Trophoblast cell (in vitro differentiated cells and primary cell): ENCODE results near the gene RSRP1. TPM values are rescaled to one million over a fixed set of nuclear protein-coding genes. Genes with fewer than 3 reads are reported as not detected.
"Not testable (repeated sequence)": the region's sequence is repeated elsewhere in the genome, so short reads cannot be mapped to it uniquely, and the experiment has no call there.

Source experiments
- DNase-seq, 2 donors: peaks; one replicate each; pipeline ENCODE4 v3.0.0-alpha.2; 2016
- H2AFZ ChIP-seq: 2 replicates; pipeline ENCODE4 v1.6.1; 2013; ENCODE audit warnings: low read length, moderate library complexity, mild to moderate bottlenecking; ENCODE audit not compliant: insufficient read depth, poor library complexity
- H2AK5ac ChIP-seq: 2 replicates; pipeline ENCODE4 v1.6.1; 2013; ENCODE audit warnings: mild to moderate bottlenecking, low read length
- H2BK120ac ChIP-seq: 2 replicates; pipeline ENCODE4 v1.6.1; 2013; ENCODE audit warnings: low read length, mild to moderate bottlenecking, moderate library complexity; ENCODE audit not compliant: insufficient read depth, poor library complexity
- H2BK12ac ChIP-seq: 2 replicates; pipeline ENCODE4 v1.6.1; 2013; ENCODE audit warnings: mild to moderate bottlenecking, low read length, moderate library complexity
- H2BK5ac ChIP-seq: 2 replicates; pipeline ENCODE4 v1.6.1; 2013; ENCODE audit warnings: low read length, low read depth, moderate library complexity, mild to moderate bottlenecking; ENCODE audit not compliant: poor library complexity
- H3K14ac ChIP-seq: 2 replicates; pipeline ENCODE4 v1.6.1; 2013; ENCODE audit warnings: mild to moderate bottlenecking, low read length
- H3K18ac ChIP-seq: 2 replicates; pipeline ENCODE4 v1.6.1; 2013; ENCODE audit warnings: mild to moderate bottlenecking, low read length
- H3K23ac ChIP-seq: 2 replicates; pipeline ENCODE4 v1.6.1; 2013; ENCODE audit warnings: low read length
- H3K27ac ChIP-seq: 2 replicates; pipeline ENCODE4 v1.5.1; 2013; ENCODE audit warnings: low read depth, mild to moderate bottlenecking, inconsistent platforms, low read length, moderate library complexity
- H3K27me3 ChIP-seq: 2 replicates; pipeline ENCODE4 v1.6.1; 2013; ENCODE audit warnings: inconsistent platforms, mild to moderate bottlenecking, low read length, moderate library complexity; ENCODE audit not compliant: insufficient read depth
- H3K36me3 ChIP-seq, 2 experiments: 1 replicate in 1 of 2; 2 replicates in 1 of 2; pipeline ENCODE4 v1.6.1; 2013; ENCODE audit warnings: low read length in 2 of 2, mild to moderate bottlenecking in 2 of 2, moderate library complexity in 1 of 2; ENCODE audit not compliant: insufficient read depth in 2 of 2, control insufficient read depth in 1 of 2
- H3K4ac ChIP-seq: 2 replicates; pipeline ENCODE4 v1.6.1; 2013; ENCODE audit warnings: low read depth, mild to moderate bottlenecking, low read length, moderate library complexity
- H3K4me1 ChIP-seq, 2 experiments: 1 replicate in 1 of 2; 2 replicates in 1 of 2; pipeline ENCODE4 v1.6.1; 2013; ENCODE audit warnings: low read length in 2 of 2, mild to moderate bottlenecking in 2 of 2, moderate library complexity in 1 of 2; ENCODE audit not compliant: insufficient read depth in 2 of 2, control insufficient read depth in 1 of 2
- H3K4me2 ChIP-seq: 2 replicates; pipeline ENCODE4 v1.6.1; 2013; ENCODE audit warnings: inconsistent platforms, mild to moderate bottlenecking, low read length, moderate library complexity
- H3K4me3 ChIP-seq: 2 replicates; pipeline ENCODE4 v1.5.1; 2013; ENCODE audit warnings: mild to moderate bottlenecking, low read depth, low read length, inconsistent platforms
- H3K79me1 ChIP-seq: one replicate; pipeline ENCODE4 v1.6.1; 2013; ENCODE audit warnings: low read length
- H3K79me2 ChIP-seq: 2 replicates; pipeline ENCODE4 v1.6.1; 2013; ENCODE audit warnings: low read length, mild to moderate bottlenecking; ENCODE audit not compliant: control insufficient read depth, insufficient read depth, poor library complexity
- H3K9ac ChIP-seq: 2 replicates; pipeline ENCODE4 v1.6.1; 2013; ENCODE audit warnings: mild to moderate bottlenecking, low read length
- H3K9me3 ChIP-seq: 2 replicates; pipeline ENCODE4 v1.6.1; 2013; ENCODE audit warnings: low read depth, mild to moderate bottlenecking, control low read depth, inconsistent platforms, low read length; ENCODE audit not compliant: insufficient read depth
- H4K12ac ChIP-seq: 2 replicates; pipeline ENCODE4 v1.6.1; 2013; ENCODE audit warnings: low read depth, mild to moderate bottlenecking, low read length, moderate library complexity
- H4K8ac ChIP-seq: 2 replicates; pipeline ENCODE4 v1.6.1; 2013; ENCODE audit warnings: low read depth, mild to moderate bottlenecking, low read length, moderate library complexity
- H4K91ac ChIP-seq: one replicate; pipeline ENCODE4 v1.6.1; 2013; ENCODE audit warnings: low read depth, mild to moderate bottlenecking, low read length, moderate library complexity
- WGBS: extraction: QIAGEN DNeasy Blood & Tissue Kit; methylation state at CpG from one replicate; pipeline ENCODE4 v1.1.7; 2013; ENCODE audit warnings: missing lambda C conversion rate; ENCODE audit not compliant: insufficient read length, insufficient coverage; ENCODE audit errors: extremely low coverage; 5-methylcytosine and 5-hydroxymethylcytosine counted together
- polyA plus RNA-seq: library from polyadenylated mRNA; stranded (reverse); fragments of 200-250 nt; gene quantifications from 2 replicates; pipeline ENCODE4 v1.2.3, GENCODE V29; 2013

Gene RSRP1, protein sequence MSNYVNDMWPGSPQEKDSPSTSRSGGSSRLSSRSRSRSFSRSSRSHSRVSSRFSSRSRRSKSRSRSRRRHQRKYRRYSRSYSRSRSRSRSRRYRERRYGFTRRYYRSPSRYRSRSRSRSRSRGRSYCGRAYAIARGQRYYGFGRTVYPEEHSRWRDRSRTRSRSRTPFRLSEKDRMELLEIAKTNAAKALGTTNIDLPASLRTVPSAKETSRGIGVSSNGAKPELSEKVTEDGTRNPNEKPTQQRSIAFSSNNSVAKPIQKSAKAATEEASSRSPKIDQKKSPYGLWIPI
- 42.6 and 42.9 TPM in 2 replicates for polyA plus RNA-seq

DNA sequence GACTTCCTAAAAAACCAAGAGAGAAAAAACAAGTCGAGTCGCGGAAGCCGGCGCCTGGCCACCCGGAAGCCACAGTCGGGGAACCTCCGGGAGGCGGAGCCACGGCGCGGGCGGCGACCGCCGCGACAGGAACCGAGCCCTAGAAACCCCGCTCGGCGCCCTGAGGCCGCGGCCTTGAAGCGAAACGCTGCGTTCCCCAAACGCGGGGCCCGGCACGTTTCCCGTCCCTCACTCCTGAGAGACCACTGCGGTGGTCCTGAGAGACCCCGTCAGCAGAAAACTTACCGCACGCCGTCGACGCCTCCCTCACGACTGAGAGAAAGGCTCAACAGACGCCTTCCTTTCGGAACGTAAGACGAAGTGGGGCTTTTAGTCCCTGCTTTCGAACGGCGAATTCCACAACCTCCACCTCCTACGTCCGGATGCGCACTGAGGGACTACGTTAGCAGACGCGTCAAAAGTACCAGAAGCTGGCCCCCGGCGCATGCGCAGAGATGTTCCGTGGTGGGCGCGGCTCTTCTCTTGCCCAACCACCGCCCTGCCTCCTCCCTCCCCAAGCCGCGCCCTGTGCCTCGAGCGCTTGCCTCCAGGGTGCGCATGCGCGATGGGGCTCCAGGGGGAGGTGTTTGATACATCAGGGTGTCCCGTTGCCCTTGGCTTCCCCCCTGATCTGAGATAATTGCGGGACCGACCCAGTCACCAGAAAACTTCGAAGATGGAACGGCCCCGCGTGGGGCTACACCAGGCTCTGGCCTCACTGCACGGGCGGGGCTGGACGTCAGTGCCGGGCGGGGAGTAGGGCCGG, at the start of gene RSRP1:
RSRP1 (minus strand) TSS at position 431 of the 805 bp plus-strand sequence. CDS start 491 bp downstream, outside the sequence.
- H2BK12ac ChIP-seq = no peak within 1 kb of the TSS
- peak within 1 kb of the TSS; percentile 90 for H2BK120ac ChIP-seq
- H2AK5ac ChIP-seq = peak within 1 kb of the TSS; percentile 99
- H3K4me3 ChIP-seq = peak within 1 kb of the TSS; percentile 96
- H3K36me3 ChIP-seq = peaks cover 14 to 16% of the 10 kb centered on the region in 2 experiments
- H2AFZ ChIP-seq = peak within 1 kb of the TSS; percentile 95
- H2BK5ac ChIP-seq = peak within 1 kb of the TSS; percentile 96
- H3K9me3 ChIP-seq = peaks cover 2% of the 10 kb centered on the region
- no peaks in the 10 kb centered on the region for H3K27me3 ChIP-seq
- peak within 1 kb of the TSS; percentile 99 for H4K8ac ChIP-seq
- DNase-seq = peak; percentile 99 to 100
- peak within 1 kb of the TSS; percentile 82 for H3K4me2 ChIP-seq
- H3K79me2 ChIP-seq = peaks cover 13% of the 10 kb centered on the region
- no CpG with 5 or more reads among the region's 79 CpGs for WGBS
- H3K4ac ChIP-seq = peak within 1 kb of the TSS; percentile 96
- peaks cover 0 to 2% of the 10 kb centered on the region in 2 experiments for H3K4me1 ChIP-seq
- peak within 1 kb of the TSS; percentile 94 for H3K9ac ChIP-seq
- peak within 1 kb of the TSS; percentile 99 for H4K91ac ChIP-seq
- H3K79me1 ChIP-seq = peaks cover 14% of the 10 kb centered on the region
- H4K12ac ChIP-seq = peak within 1 kb of the TSS; percentile 99
- peak within 1 kb of the TSS; percentile 99 for H3K14ac ChIP-seq
- peak within 1 kb of the TSS; percentile 99 for H3K18ac ChIP-seq
- peak within 1 kb of the TSS; percentile 94 for H3K27ac ChIP-seq
- H3K23ac ChIP-seq = no peak within 1 kb of the TSS

DNA sequence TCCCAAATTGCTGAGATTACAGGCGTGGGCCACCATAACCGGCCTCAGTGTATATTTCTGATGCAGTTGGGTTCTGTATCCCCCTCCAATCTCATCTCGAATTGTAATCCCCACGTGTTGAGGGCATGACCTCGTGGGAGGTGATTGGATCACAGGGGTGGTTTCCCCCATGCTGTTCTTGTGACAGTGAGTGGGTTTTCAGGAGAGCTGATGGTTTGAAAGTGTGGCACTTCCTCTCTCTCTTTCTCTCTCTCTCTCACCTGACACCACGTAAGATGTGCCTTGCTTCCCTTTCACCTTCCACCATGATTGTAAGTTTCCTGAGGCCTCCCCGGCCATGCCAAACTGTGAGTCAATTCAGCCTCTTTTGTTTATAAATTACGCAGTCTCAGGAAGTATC, 49.2 kb upstream of the RSRP1 start:
- no CpG with 5 or more reads among the region's 8 CpGs for WGBS

DNA sequence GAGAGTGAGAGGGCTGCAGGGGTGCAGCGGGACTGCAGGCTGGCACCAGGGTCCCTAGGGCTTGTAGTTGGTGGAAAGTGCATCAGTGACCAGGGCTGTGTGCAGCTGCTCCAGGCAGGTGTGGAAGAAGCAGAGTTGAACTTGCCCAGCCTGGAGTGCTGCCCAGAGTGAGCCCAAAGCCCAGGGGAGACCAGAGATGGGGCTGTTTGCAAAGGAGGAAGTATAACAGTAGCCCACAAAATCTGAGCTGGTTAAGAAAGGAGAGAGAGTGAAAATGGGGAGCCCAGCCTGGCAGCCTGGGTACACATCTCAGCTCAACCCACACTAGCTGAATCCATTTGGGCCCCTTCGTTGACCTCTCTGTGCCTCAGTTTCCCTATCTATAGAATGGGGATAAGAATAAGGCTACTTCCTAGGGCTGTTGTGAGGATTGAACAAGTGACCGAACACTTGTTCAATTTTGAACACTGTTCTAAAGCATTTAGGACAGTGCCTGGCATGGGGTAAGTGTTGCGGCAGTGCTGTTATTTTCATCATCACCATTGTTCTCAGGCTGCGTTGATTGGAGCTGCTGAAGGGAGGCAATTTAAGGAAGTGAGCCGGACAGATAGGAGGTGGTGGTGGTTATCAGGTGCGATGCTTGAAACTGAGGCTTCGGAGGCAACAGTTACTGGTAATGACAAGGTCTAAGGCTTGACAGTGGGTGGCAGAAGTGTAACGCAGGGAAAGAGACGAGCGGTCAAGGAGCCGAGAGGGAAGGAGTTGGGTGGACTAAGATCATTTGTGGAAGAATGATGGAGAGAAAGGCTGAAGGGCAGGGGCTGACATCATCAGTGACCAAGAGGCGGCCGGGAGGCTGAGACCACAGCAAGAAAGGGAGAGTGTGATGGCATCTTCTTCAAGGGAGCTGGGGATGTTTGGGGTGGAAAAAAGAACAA, 47.9 kb upstream of the RSRP1 start:
- not testable (repeated sequence) for H4K12ac ChIP-seq, H3K27ac ChIP-seq, H3K23ac ChIP-seq, H3K18ac ChIP-seq, H4K8ac ChIP-seq, H2BK120ac ChIP-seq, H3K4ac ChIP-seq, H3K4me2 ChIP-seq, H3K9me3 ChIP-seq, H2BK5ac ChIP-seq, H3K4me3 ChIP-seq, H3K4me1 ChIP-seq, H3K79me2 ChIP-seq, H2AFZ ChIP-seq, DNase-seq, H3K14ac ChIP-seq, H2AK5ac ChIP-seq, H3K36me3 ChIP-seq, H3K27me3 ChIP-seq, H2BK12ac ChIP-seq, H4K91ac ChIP-seq, H3K79me1 ChIP-seq, H3K9ac ChIP-seq
- WGBS = no CpG with 5 or more reads among the region's 14 CpGs

More for the DNA sequence above, 49.2 kb upstream of the RSRP1 start:
- not testable (repeated sequence) for H3K27me3 ChIP-seq, H3K23ac ChIP-seq, H3K9ac ChIP-seq, H3K79me1 ChIP-seq, H4K91ac ChIP-seq, H3K14ac ChIP-seq, H3K4me1 ChIP-seq, H3K27ac ChIP-seq, H2AK5ac ChIP-seq, H3K18ac ChIP-seq, H2BK5ac ChIP-seq, H3K4me3 ChIP-seq, H4K8ac ChIP-seq, H3K79me2 ChIP-seq, H4K12ac ChIP-seq, H2AFZ ChIP-seq, H3K4me2 ChIP-seq, H3K9me3 ChIP-seq, H3K36me3 ChIP-seq, H2BK120ac ChIP-seq, DNase-seq, H3K4ac ChIP-seq, H2BK12ac ChIP-seq

DNA sequence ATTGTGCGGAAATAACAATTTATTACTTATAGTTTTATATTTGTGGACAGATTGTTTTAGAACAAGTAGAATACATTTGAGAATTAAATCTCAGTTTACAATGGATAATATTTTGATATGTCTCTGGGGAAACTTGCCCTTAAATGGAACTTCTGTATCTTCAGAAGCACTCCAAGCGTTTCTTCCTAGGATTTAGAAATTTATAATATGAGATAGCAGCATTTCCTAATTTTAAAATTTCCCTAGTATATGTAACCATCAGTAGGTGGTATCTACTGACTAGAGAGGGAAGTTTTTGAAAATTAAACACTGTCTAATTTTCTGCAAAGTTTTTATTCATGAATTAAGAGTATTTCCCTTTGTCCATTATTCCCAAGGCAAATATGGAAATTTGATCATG, 46.2 kb upstream of the RSRP1 start:
- not testable (repeated sequence) for H3K27me3 ChIP-seq, H3K9ac ChIP-seq, H3K4me1 ChIP-seq, H2BK5ac ChIP-seq, H3K9me3 ChIP-seq, H3K4me2 ChIP-seq, H3K79me1 ChIP-seq, H3K36me3 ChIP-seq, H3K4me3 ChIP-seq, H3K23ac ChIP-seq, H2BK120ac ChIP-seq, H2AFZ ChIP-seq, H3K14ac ChIP-seq, H3K4ac ChIP-seq, DNase-seq, H3K18ac ChIP-seq, H2AK5ac ChIP-seq, H4K91ac ChIP-seq, H3K79me2 ChIP-seq, H3K27ac ChIP-seq, H2BK12ac ChIP-seq, H4K8ac ChIP-seq, H4K12ac ChIP-seq
- WGBS = no CpG with 5 or more reads among the region's 2 CpGs
